ENCODE data around the gene KCNQ5.
"Not testable (repeated sequence)": the region's sequence is repeated elsewhere in the genome, so short reads cannot be mapped to it uniquely, and the experiment has no call there.

The KCNQ5 gene

GRCh38 chr6:73176057-73176456 lies 554.2 kb downstream of the KCNQ5 start:
- no peaks in the 10 kb centered on the region for H3K27me3 ChIP-seq
- peaks cover 16 to 60% (median 42%) of the 10 kb centered on the region in 10 experiments; a peak in 19 of 20 replicates for H3K4me1 ChIP-seq
- peaks cover 0 to 10% (median 0%) of the 10 kb centered on the region in 11 experiments; a peak in 2 of 22 replicates for H3K9me3 ChIP-seq (replicated peaks in 1 of 11)
- H3K36me3 ChIP-seq: peaks cover 0 to 24% (median 15%) of the 10 kb centered on the region in 11 experiments; a peak in 15 of 22 replicates
- H3K9ac ChIP-seq: no peak overlapping the region
- peak overlapping the region in 2 of 10 experiments; percentile 9 to 15; a peak in 2 of 20 replicates for H3K4me3 ChIP-seq
- H3K4me2 ChIP-seq: peak overlapping the region; percentile 4 to 92 (median 62); a peak in 20 of 22 replicates
- H4K20me1 ChIP-seq: no peaks in the 10 kb centered on the region
- H3K27ac ChIP-seq: no peak overlapping the region
- TF ChIP-seq Cebpa-rat (IDR thresholded peaks at IDR 0.05): no peak

- no peak overlapping the region for H3K4me3 ChIP-seq
- H3K27me3 ChIP-seq: no peaks in the 10 kb centered on the region
- H3K9ac ChIP-seq: no peak overlapping the region
- peaks cover 0 to 22% (median 15%) of the 10 kb centered on the region in 11 experiments; a peak in 15 of 22 replicates for H3K36me3 ChIP-seq
- H3K9me3 ChIP-seq (replicated peaks in 1 of 11): peaks cover 0 to 10% (median 0%) of the 10 kb centered on the region in 11 experiments; a peak in 2 of 22 replicates
- peak overlapping the region in 9 of 11 experiments; percentile 34 to 92 (median 71); a peak in 17 of 22 replicates for H3K4me2 ChIP-seq
- no peak overlapping the region for H3K27ac ChIP-seq
- TF ChIP-seq Cebpa-rat (IDR thresholded peaks at IDR 0.05): no peak
- H3K4me1 ChIP-seq: peaks cover 16 to 63% (median 42%) of the 10 kb centered on the region in 10 experiments; a peak in 19 of 20 replicates
- no peaks in the 10 kb centered on the region for H4K20me1 ChIP-seq
Observed at GRCh38 chr6:73177221-73177944, 555.5 kb downstream of the KCNQ5 start.

GRCh38 chr6:73180076-73180738 lies 558.3 kb downstream of the KCNQ5 start:
- Histone ChIP-seq H3K36me3 (peaks cover 0 to 12% (median 4%) of the 10 kb centered on the region in 11 experiments; a peak in 11 of 22 replicates), H3K9ac (peak overlapping the region in 2 of 11 experiments; percentile 13 to 24; a peak in 1 of 22 replicates), H3K4me1 (peaks cover 16 to 57% (median 41%) of the 10 kb centered on the region in 10 experiments; a peak in 19 of 20 replicates), H3K27ac (peak overlapping the region in 5 of 11 experiments; percentile 9 to 45 (median 36); a peak in 6 of 22 replicates), H3K9me3 (replicated peaks in 1 of 11) (peaks cover 0 to 2% (median 0%) of the 10 kb centered on the region in 11 experiments; a peak in 2 of 22 replicates), H3K4me2 (peak overlapping the region; percentile 15 to 86 (median 63)), H3K4me3 (peak overlapping the region in 4 of 10 experiments; percentile 8 to 36 (median 22); a peak in 4 of 20 replicates), H4K20me1 (no peaks in the 10 kb centered on the region), H3K27me3 (no peaks in the 10 kb centered on the region)
- no peak for TF ChIP-seq Cebpa-rat (IDR thresholded peaks at IDR 0.05)

GRCh38 chr6:73180763-73181619 lies 559.1 kb downstream of the KCNQ5 start:
- peaks cover 15 to 49% (median 34%) of the 10 kb centered on the region in 10 experiments; a peak in 19 of 20 replicates for H3K4me1 ChIP-seq
- H3K27me3 ChIP-seq: no peaks in the 10 kb centered on the region
- H4K20me1 ChIP-seq: no peaks in the 10 kb centered on the region
- peak overlapping the region; percentile 15 to 86 (median 63) for H3K4me2 ChIP-seq
- no peaks in the 10 kb centered on the region for H3K9me3 ChIP-seq (replicated peaks in 1 of 11)
- peak overlapping the region in 5 of 11 experiments; percentile 9 to 45 (median 36); a peak in 6 of 22 replicates for H3K27ac ChIP-seq
- H3K4me3 ChIP-seq: peak overlapping the region in 6 of 10 experiments; percentile 8 to 36 (median 22); a peak in 5 of 20 replicates
- H3K36me3 ChIP-seq: peaks cover 0 to 10% (median 0%) of the 10 kb centered on the region in 11 experiments; a peak in 3 of 22 replicates
- TF ChIP-seq Cebpa-rat (IDR thresholded peaks at IDR 0.05): no peak
- H3K9ac ChIP-seq: peak overlapping the region in 4 of 11 experiments; percentile 13 to 37 (median 28); a peak in 3 of 22 replicates

- H3K27ac ChIP-seq: no peak overlapping the region
- no peaks in the 10 kb centered on the region for H3K9me3 ChIP-seq (replicated peaks in 1 of 11)
- no peak overlapping the region for H3K9ac ChIP-seq
- no peak overlapping the region for H3K4me2 ChIP-seq
- H4K20me1 ChIP-seq: no peaks in the 10 kb centered on the region
- H3K4me1 ChIP-seq: peaks cover 8 to 38% (median 22%) of the 10 kb centered on the region in 10 experiments; a peak in 19 of 20 replicates
- TF ChIP-seq Cebpa-rat (IDR thresholded peaks at IDR 0.05): no peak
- peaks cover 0 to 10% (median 0%) of the 10 kb centered on the region in 11 experiments; a peak in 3 of 22 replicates for H3K36me3 ChIP-seq
- no peak overlapping the region for H3K4me3 ChIP-seq
- no peaks in the 10 kb centered on the region for H3K27me3 ChIP-seq
Observed at GRCh38 chr6:73182021-73182607, 560.2 kb downstream of the KCNQ5 start.

GRCh38 chr6:73193302-73193701 lies 571.4 kb downstream of the KCNQ5 start:
- H3K27me3 ChIP-seq; H3K4me2 ChIP-seq; H3K27ac ChIP-seq; H3K9ac ChIP-seq; H3K9me3 ChIP-seq (replicated peaks in 1 of 11); H3K4me3 ChIP-seq; H3K4me1 ChIP-seq; H4K20me1 ChIP-seq: not testable (repeated sequence)
- H3K36me3 ChIP-seq: peaks cover 8 to 74% (median 46%) of the 10 kb centered on the region in 11 experiments; a peak in 20 of 22 replicates

GRCh38 chr6:73194744-73195143 lies 572.9 kb downstream of the KCNQ5 start:
- H3K4me1 ChIP-seq: no peaks in the 10 kb centered on the region
- no peak for TF ChIP-seq Cebpa-rat (IDR thresholded peaks at IDR 0.05)
- no peak overlapping the region for H3K4me2 ChIP-seq
- no peaks in the 10 kb centered on the region for H3K9me3 ChIP-seq (replicated peaks in 1 of 11)
- peaks cover 8 to 74% (median 46%) of the 10 kb centered on the region in 11 experiments; a peak in 20 of 22 replicates for H3K36me3 ChIP-seq
- H3K4me3 ChIP-seq: no peak overlapping the region
- H3K9ac ChIP-seq: no peak overlapping the region
- H4K20me1 ChIP-seq: no peaks in the 10 kb centered on the region
- no peaks in the 10 kb centered on the region for H3K27me3 ChIP-seq
- no peak overlapping the region for H3K27ac ChIP-seq

- Histone ChIP-seq H3K9me3 (replicated peaks in 1 of 11) (no peaks in the 10 kb centered on the region; a peak in 1 of 22 replicates), H3K36me3 (peaks cover 0 to 26% (median 17%) of the 10 kb centered on the region in 11 experiments; a peak in 18 of 22 replicates), H3K4me3 (no peak overlapping the region), H3K27ac (no peak overlapping the region), H3K4me2 (peak overlapping the region in 2 of 11 experiments; percentile 14 to 37; a peak in 1 of 22 replicates), H3K9ac (no peak overlapping the region), H3K4me1 (peaks cover 0 to 10% (median 3%) of the 10 kb centered on the region in 10 experiments; a peak in 7 of 20 replicates), H3K27me3 (no peaks in the 10 kb centered on the region), H4K20me1 (no peaks in the 10 kb centered on the region)
- TF ChIP-seq Cebpa-rat (IDR thresholded peaks at IDR 0.05): no peak
Observed at GRCh38 chr6:73200247-73200646, 578.4 kb downstream of the KCNQ5 start.
